ENCODE data around the gene IFTAP. TPM values are rescaled to one million over a fixed set of nuclear protein-coding genes. Genes with fewer than 3 reads are reported as not detected.

The IFTAP gene
- total and polyA plus RNA-seq, 4 donors: 13.5 to 62.1 (median 22.0) TPM

- no peak overlapping the region for H3K4me3 ChIP-seq (ENCODE audit: low read length in 2 of 2)
- DNase-seq (no peak), ATAC-seq (ENCODE audit: low FRiP score) (no peak)
- WGBS, 2 donors: 77 to 81% methylated on average over 7 of the region's 7 CpGs
- no peaks in the 10 kb centered on the region for H3K4me1 ChIP-seq (ENCODE audit: control insufficient read depth in 1 of 2, insufficient read depth in 2 of 2, low read length in 2 of 2)
- H3K27me3 ChIP-seq (ENCODE audit: control insufficient read depth in 1 of 2, insufficient read depth in 2 of 2, low read length in 1 of 2): no peaks in the 10 kb centered on the region
- intact Hi-C loops (cut with DNase I): no loop called here
- no peak overlapping the region for H3K27ac ChIP-seq (ENCODE audit: low read depth in 1 of 2, low read length in 2 of 2)
- no peaks in the 10 kb centered on the region for H3K36me3 ChIP-seq (ENCODE audit: control insufficient read depth in 1 of 2, insufficient read depth in 2 of 2, low read length in 1 of 2)
- no peaks in the 10 kb centered on the region for H3K9me3 ChIP-seq (ENCODE audit: control insufficient read depth, low read length)
Observed at GRCh38 chr11:36688571-36689291, 94.4 kb downstream of the IFTAP start.

- Histone ChIP-seq H3K4me1 (ENCODE audit: control insufficient read depth in 1 of 2, insufficient read depth in 2 of 2, low read length in 2 of 2) (no peaks in the 10 kb centered on the region), H3K9me3 (ENCODE audit: control insufficient read depth, low read length) (no peaks in the 10 kb centered on the region), H3K36me3 (ENCODE audit: control insufficient read depth in 1 of 2, insufficient read depth in 2 of 2, low read length in 1 of 2) (no peaks in the 10 kb centered on the region), H3K4me3 (ENCODE audit: low read length in 2 of 2) (no peak overlapping the region), H3K27ac (ENCODE audit: low read depth in 1 of 2, low read length in 2 of 2) (no peak overlapping the region), H3K27me3 (ENCODE audit: control insufficient read depth in 1 of 2, insufficient read depth in 2 of 2, low read length in 1 of 2) (no peaks in the 10 kb centered on the region)
- ATAC-seq (ENCODE audit: low FRiP score) (no peak), DNase-seq (no peak)
- intact Hi-C loops (cut with DNase I): no loop called here
- WGBS, 2 donors: 96% methylated on average over 4 of the region's 4 CpGs
Observed at GRCh38 chr11:36689442-36689841, 95.1 kb downstream of the IFTAP start.

GRCh38 chr11:36692704-36693103 is 98.4 kb downstream of the IFTAP start:
- Histone ChIP-seq H3K27ac (ENCODE audit: low read depth in 1 of 2, low read length in 2 of 2) (no peak overlapping the region), H3K9me3 (ENCODE audit: control insufficient read depth, low read length) (no peaks in the 10 kb centered on the region), H3K4me3 (ENCODE audit: low read length in 2 of 2) (no peak overlapping the region), H3K4me1 (ENCODE audit: control insufficient read depth in 1 of 2, insufficient read depth in 2 of 2, low read length in 2 of 2) (no peaks in the 10 kb centered on the region), H3K36me3 (ENCODE audit: control insufficient read depth in 1 of 2, insufficient read depth in 2 of 2, low read length in 1 of 2) (no peaks in the 10 kb centered on the region), H3K27me3 (ENCODE audit: control insufficient read depth in 1 of 2, insufficient read depth in 2 of 2, low read length in 1 of 2) (no peaks in the 10 kb centered on the region)
- DNase-seq (no peak), ATAC-seq (ENCODE audit: low FRiP score) (no peak)
- 4 to 8% methylated on average over 1 of the region's 1 CpG for WGBS, 2 donors
- intact Hi-C loops (cut with DNase I): no loop called here

DNA sequence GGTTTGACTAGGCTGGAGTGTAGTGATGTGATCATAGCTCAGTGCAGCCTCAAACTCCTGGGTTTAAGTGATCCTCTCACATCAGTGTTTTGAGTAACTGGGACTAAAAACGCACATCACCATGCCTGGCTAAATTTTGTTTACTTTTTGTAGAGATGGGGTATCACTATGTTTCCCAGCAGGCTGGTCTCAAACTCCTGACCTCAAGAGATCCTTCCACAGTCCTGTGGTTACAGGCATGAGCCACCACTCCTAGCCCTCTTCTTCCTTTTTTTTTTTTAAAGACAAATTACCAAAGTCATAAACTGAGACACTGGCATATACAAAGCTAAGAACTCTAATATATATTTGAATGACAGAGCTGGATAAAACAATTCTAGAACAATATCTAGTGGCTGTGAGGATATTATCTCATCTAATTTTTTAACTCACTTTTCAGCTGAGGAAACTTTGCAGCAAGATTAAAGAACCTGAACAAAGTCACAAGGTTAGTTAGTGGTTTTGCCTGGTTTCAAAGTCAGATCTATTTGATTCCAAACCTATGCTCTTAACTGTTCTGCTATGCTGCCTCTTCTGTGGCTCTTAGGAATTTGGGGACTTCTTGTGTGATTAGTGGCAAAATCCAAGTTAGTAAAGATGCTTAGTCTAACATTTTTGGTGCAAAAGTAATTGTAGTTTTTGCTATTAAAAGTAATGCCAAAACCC is 99.0 kb downstream of the IFTAP start:
- DNase-seq (no peak), ATAC-seq (ENCODE audit: low FRiP score) (no peak)
- no peaks in the 10 kb centered on the region for H3K27me3 ChIP-seq (ENCODE audit: control insufficient read depth in 1 of 2, insufficient read depth in 2 of 2, low read length in 1 of 2)
- H3K36me3 ChIP-seq (ENCODE audit: control insufficient read depth in 1 of 2, insufficient read depth in 2 of 2, low read length in 1 of 2): no peaks in the 10 kb centered on the region
- intact Hi-C loops (cut with DNase I): no loop called here
- H3K9me3 ChIP-seq (ENCODE audit: control insufficient read depth, low read length): no peaks in the 10 kb centered on the region
- H3K27ac ChIP-seq (ENCODE audit: low read depth in 1 of 2, low read length in 2 of 2): no peak overlapping the region
- WGBS, 2 donors: 10 to 17% methylated on average over 1 of the region's 1 CpG
- H3K4me1 ChIP-seq (ENCODE audit: control insufficient read depth in 1 of 2, insufficient read depth in 2 of 2, low read length in 2 of 2): no peaks in the 10 kb centered on the region
- H3K4me3 ChIP-seq (ENCODE audit: low read length in 2 of 2): no peak overlapping the region

GRCh38 chr11:36695111-36695510 is 100.8 kb downstream of the IFTAP start:
- Histone ChIP-seq H3K9me3 (ENCODE audit: control insufficient read depth, low read length) (no peaks in the 10 kb centered on the region), H3K4me1 (ENCODE audit: control insufficient read depth in 1 of 2, insufficient read depth in 2 of 2, low read length in 2 of 2) (no peaks in the 10 kb centered on the region), H3K27me3 (ENCODE audit: control insufficient read depth in 1 of 2, insufficient read depth in 2 of 2, low read length in 1 of 2) (no peaks in the 10 kb centered on the region), H3K4me3 (ENCODE audit: low read length in 2 of 2) (no peak overlapping the region), H3K27ac (ENCODE audit: low read depth in 1 of 2, low read length in 2 of 2) (no peak overlapping the region), H3K36me3 (ENCODE audit: control insufficient read depth in 1 of 2, insufficient read depth in 2 of 2, low read length in 1 of 2) (no peaks in the 10 kb centered on the region)
- intact Hi-C loops (cut with DNase I): no loop called here
- ATAC-seq (ENCODE audit: low FRiP score) (no peak), DNase-seq (no peak)

DNA sequence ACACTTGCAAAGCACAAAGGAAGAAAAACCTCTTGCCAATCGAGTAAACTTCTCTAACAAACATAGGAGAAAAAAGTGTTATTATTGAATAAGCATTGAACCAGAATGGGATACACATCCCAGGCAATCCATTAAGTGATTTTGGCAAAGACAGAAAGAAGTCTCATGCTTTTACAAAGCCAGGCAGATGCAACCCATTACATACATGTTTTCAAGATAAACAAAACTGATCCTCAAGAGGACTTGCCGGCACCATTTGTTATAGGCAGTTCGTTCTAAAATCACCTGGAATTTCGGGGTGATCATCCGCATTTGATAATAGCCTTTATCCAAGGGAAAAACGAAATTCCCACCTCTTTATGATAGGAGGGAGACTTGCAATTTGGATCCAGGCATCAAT is 101.3 kb downstream of the IFTAP start:
- Histone ChIP-seq H3K27me3 (ENCODE audit: control insufficient read depth in 1 of 2, insufficient read depth in 2 of 2, low read length in 1 of 2) (no peaks in the 10 kb centered on the region), H3K4me3 (ENCODE audit: low read length in 2 of 2) (no peak overlapping the region), H3K9me3 (ENCODE audit: control insufficient read depth, low read length) (no peaks in the 10 kb centered on the region), H3K27ac (ENCODE audit: low read depth in 1 of 2, low read length in 2 of 2) (no peak overlapping the region), H3K36me3 (ENCODE audit: control insufficient read depth in 1 of 2, insufficient read depth in 2 of 2, low read length in 1 of 2) (no peaks in the 10 kb centered on the region), H3K4me1 (ENCODE audit: control insufficient read depth in 1 of 2, insufficient read depth in 2 of 2, low read length in 2 of 2) (no peaks in the 10 kb centered on the region)
- intact Hi-C loops (cut with DNase I): no loop called here
- ATAC-seq (ENCODE audit: low FRiP score): no peak
- WGBS, 2 donors: 81 to 87% methylated on average over 6 of the region's 6 CpGs
- DNase-seq: no peak

- intact Hi-C loops (cut with DNase I): no loop called here
- DNase-seq (no peak), ATAC-seq (ENCODE audit: low FRiP score) (no peak)
- no peaks in the 10 kb centered on the region for H3K9me3 ChIP-seq (ENCODE audit: control insufficient read depth, low read length)
- no peaks in the 10 kb centered on the region for H3K36me3 ChIP-seq (ENCODE audit: control insufficient read depth in 1 of 2, insufficient read depth in 2 of 2, low read length in 1 of 2)
- H3K27me3 ChIP-seq (ENCODE audit: control insufficient read depth in 1 of 2, insufficient read depth in 2 of 2, low read length in 1 of 2): no peaks in the 10 kb centered on the region
- H3K4me1 ChIP-seq (ENCODE audit: control insufficient read depth in 1 of 2, insufficient read depth in 2 of 2, low read length in 2 of 2): no peaks in the 10 kb centered on the region
- 72 to 80% methylated on average over 6 of the region's 6 CpGs for WGBS, 2 donors
- H3K4me3 ChIP-seq (ENCODE audit: low read length in 2 of 2): no peak overlapping the region
- no peak overlapping the region for H3K27ac ChIP-seq (ENCODE audit: low read depth in 1 of 2, low read length in 2 of 2)
Observed at GRCh38 chr11:36696550-36696949, 102.2 kb downstream of the IFTAP start.

- ATAC-seq (ENCODE audit: low FRiP score) (no peak), DNase-seq (no peak)
- 83 to 88% methylated on average over 6 of the region's 6 CpGs for WGBS, 2 donors
- Histone ChIP-seq H3K9me3 (ENCODE audit: control insufficient read depth, low read length) (no peaks in the 10 kb centered on the region), H3K4me1 (ENCODE audit: control insufficient read depth in 1 of 2, insufficient read depth in 2 of 2, low read length in 2 of 2) (no peaks in the 10 kb centered on the region), H3K36me3 (ENCODE audit: control insufficient read depth in 1 of 2, insufficient read depth in 2 of 2, low read length in 1 of 2) (no peaks in the 10 kb centered on the region), H3K4me3 (ENCODE audit: low read length in 2 of 2) (no peak overlapping the region), H3K27me3 (ENCODE audit: control insufficient read depth in 1 of 2, insufficient read depth in 2 of 2, low read length in 1 of 2) (no peaks in the 10 kb centered on the region), H3K27ac (ENCODE audit: low read depth in 1 of 2, low read length in 2 of 2) (no peak overlapping the region)
- intact Hi-C loops (cut with DNase I): no loop called here
Observed at GRCh38 chr11:36699271-36699670, 105.0 kb downstream of the IFTAP start.

GRCh38 chr11:36700246-36700645 is 105.9 kb downstream of the IFTAP start:
- DNase-seq (no peak), ATAC-seq (ENCODE audit: low FRiP score) (no peak)
- intact Hi-C loops (cut with DNase I): no loop called here
- Histone ChIP-seq H3K27ac (ENCODE audit: low read depth in 1 of 2, low read length in 2 of 2) (no peak overlapping the region), H3K27me3 (ENCODE audit: control insufficient read depth in 1 of 2, insufficient read depth in 2 of 2, low read length in 1 of 2) (no peaks in the 10 kb centered on the region), H3K9me3 (ENCODE audit: control insufficient read depth, low read length) (no peaks in the 10 kb centered on the region), H3K4me3 (ENCODE audit: low read length in 2 of 2) (no peak overlapping the region), H3K4me1 (ENCODE audit: control insufficient read depth in 1 of 2, insufficient read depth in 2 of 2, low read length in 2 of 2) (no peaks in the 10 kb centered on the region), H3K36me3 (ENCODE audit: control insufficient read depth in 1 of 2, insufficient read depth in 2 of 2, low read length in 1 of 2) (no peaks in the 10 kb centered on the region)
- WGBS, 2 donors: 80 to 88% methylated on average over 1 of the region's 1 CpG
